LHCN-M2 (cell line): Measurements from ENCODE around the gene DKK1. TPM values are rescaled to one million over a fixed set of nuclear protein-coding genes. Genes with fewer than 3 reads are reported as not detected.

Source experiments
- DNase-seq: peaks from one replicate; pipeline ENCODE4 v3.0.0-alpha.2; 2012; ENCODE audit warnings: low read depth
- polyA plus RNA-seq: library from polyadenylated mRNA; unstranded; fragments of >200 nt; gene quantifications from one replicate; pipeline ENCODE4 v1.2.1, GENCODE V29; 2012; ENCODE audit warnings: missing spikeins
- total RNA-seq: library from RNA; depleted of rRNA; stranded (reverse); fragments of >200 nt; gene quantifications from 2 replicates; pipeline ENCODE4 v1.2.3, GENCODE V29; 2014; rRNA removed

The DKK1 gene, protein sequence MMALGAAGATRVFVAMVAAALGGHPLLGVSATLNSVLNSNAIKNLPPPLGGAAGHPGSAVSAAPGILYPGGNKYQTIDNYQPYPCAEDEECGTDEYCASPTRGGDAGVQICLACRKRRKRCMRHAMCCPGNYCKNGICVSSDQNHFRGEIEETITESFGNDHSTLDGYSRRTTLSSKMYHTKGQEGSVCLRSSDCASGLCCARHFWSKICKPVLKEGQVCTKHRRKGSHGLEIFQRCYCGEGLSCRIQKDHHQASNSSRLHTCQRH
- 80.0 and 108 TPM in 2 replicates for total RNA-seq
- polyA plus RNA-seq, result 122 TPM

DNA sequence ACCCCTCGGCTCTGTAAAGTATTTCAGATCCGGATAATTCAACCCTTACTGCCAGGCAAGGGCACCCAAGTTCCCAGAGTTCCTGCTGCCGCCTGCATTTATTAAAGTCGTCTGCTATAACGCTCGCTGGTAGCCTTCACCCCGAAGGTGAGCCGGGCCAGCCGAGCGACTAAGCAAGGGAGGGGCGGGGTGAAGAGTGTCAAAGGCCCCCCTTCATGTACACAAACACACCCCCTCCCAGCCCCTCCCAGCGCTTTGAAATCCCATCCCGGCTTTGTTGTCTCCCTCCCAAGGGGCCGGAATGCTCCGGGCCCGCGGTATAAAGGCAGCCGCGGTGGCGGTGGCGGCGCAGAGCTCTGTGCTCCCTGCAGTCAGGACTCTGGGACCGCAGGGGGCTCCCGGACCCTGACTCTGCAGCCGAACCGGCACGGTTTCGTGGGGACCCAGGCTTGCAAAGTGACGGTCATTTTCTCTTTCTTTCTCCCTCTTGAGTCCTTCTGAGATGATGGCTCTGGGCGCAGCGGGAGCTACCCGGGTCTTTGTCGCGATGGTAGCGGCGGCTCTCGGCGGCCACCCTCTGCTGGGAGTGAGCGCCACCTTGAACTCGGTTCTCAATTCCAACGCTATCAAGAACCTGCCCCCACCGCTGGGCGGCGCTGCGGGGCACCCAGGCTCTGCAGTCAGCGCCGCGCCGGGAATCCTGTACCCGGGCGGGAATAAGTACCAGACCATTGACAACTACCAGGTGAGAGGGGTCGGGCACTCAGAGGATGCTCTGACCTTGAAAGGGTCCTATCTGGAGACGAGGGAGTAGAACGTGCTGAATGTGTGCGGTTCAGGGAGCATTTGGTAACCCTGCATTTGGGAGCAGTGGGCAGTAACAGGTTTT lies at the start of gene DKK1:
Gene DKK1, plus strand, starts transcription at position 349 of the 889 bp plus-strand sequence. Its CDS starts 154 bp downstream, at position 503.
- peak; percentile 82 for DNase-seq

DNA sequence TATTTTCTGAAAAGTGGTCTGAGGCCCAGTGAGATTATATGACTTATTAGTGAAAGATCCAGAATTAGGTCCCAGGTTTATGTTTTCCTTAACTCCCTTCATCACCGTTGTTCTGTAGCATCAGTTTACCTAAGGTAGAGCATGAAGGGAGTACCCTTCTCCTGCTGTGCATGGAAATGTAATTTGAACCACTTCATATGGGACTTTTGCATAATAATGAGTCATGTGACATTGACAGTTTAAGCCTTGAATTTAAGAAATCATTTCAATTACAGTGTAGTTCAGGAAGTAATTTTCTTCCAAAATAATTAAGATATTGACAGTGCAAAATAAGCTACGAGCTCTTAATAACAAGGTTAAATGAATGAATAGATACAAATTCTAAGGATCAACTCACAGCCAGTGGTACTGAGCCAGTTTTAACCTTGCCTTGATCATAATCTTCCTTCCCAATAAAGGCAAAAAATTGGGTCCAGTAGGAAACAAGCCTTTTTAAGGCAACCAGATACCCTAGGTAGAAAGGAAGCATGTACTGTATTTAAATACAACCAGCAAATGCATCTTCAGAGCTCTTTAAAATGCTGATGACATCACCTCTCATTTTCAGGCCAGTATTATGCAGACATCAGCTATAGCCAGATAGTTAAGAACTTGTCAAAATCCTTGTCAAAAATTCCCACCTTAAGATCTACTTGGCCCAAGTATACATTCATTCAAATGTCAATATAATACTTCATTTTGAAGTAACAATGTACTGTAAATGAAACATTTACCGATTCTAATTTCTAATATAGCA lies 48.8 kb upstream of the DKK1 start:
- no peak for DNase-seq

DNA sequence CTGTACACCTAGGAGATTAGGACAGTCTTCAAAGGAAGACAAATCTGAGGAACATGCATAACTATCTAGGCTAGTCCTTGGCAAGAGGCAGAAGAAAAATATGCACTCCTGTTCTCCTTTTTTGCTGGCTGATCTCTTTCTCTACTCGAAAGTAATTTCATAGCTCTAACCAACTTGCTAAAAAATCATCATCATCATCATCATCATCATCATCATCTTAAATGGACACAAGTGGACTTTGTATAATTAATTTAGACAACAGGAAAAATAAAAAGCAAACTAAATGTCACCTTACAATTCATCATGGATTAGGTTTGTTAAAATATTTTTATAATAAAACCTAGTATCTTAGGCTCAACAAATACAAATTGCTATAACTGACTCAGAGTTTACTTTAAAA lies 47.2 kb upstream of the DKK1 start:
- DNase-seq, result no peak

DNA sequence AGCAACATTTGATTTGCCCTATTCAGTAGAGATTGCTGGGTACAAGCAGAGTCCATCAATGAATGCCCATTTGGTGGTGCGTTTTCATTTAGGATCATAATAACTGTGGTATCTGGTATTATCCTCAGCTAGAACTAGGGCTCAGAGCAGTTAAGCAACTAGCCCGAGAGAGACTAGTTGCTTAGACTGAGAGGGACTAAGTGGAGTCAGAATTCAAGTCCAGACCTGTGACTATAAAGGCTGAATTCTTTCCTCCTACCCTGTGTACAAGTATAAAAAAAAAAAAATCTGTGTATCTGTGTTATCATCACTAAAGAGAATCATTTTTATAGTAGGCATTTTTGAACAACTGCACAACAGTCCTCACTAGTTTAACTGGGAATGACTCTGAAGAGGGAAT lies 45.3 kb upstream of the DKK1 start:
- DNase-seq, result no peak

DNA sequence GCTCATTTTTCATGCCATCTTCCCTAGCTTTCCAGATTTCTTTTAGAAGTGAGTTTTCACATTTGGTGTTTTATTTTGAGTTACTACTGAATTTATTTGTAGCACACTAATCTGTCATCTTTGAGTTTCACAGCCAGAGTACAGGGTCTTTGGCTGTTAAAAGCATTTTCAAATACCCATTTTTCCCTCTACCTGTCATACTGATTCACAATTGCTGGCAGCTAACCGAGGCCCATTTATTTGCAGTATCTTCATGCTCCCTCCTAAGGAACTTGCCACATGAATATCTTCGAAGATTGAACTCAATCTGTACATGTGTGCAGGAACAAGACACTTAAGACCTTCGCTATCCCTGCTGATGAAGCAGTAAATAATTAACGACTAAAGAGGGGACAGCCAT lies 44.8 kb upstream of the DKK1 start:
- DNase-seq, result no peak

DNA sequence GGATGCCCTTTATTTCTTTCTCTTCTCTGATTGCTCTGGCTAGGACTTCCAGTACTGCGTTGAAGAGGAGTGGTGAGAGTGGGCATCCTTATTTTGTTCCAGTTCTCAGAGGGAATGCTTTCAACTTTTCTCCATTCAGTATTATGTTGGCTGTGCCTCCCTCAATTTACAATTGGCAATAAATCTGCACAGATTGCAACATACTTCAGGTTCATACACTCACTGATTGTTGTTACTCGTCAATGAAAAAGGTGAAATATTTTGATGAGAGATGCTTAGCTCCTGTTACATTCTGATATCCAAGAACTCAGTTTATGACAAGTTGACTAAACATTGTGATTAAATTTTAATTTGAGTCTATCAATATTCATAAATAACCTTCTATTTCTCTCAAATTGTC lies 37.9 kb upstream of the DKK1 start:
- no peak for DNase-seq

DNA sequence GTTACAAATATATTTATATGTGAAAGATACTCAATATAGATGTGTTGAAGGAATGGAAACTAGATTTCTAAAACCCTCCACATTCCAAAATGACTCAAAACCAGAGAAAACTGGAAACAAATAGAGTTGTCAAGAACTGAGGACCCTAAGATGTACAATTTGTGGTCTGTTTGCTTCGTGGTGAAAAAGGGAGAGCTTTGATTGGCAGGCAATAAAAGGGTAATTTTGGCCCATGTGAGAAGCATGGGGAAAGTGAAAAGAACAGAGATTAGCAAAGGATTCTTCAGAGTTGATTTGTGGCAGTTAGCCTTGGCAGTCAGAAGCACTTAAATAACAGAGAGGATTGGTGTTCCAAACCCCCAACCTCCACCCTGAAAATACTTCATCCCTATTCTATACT lies 37.1 kb upstream of the DKK1 start:
- DNase-seq, result no peak

DNA sequence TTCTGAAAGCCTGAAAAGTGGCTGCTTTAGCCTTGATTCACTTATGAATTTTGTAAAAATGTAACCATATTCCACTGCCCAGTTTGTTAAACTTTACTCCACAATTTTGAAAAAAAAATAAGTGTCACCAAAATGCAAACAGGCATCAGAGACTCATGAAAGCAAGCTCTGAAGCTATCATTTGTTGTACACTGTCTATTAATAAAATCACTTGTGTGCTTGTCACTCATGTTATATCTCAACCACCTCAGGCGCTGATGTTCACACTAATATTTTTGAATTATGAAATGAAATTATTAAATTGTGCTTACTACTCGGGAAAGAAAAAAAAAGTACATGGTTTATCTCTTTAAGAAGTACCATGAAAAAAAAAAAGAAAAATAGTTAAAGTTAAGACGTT lies 34.5 kb upstream of the DKK1 start:
- DNase-seq, result no peak

DNA sequence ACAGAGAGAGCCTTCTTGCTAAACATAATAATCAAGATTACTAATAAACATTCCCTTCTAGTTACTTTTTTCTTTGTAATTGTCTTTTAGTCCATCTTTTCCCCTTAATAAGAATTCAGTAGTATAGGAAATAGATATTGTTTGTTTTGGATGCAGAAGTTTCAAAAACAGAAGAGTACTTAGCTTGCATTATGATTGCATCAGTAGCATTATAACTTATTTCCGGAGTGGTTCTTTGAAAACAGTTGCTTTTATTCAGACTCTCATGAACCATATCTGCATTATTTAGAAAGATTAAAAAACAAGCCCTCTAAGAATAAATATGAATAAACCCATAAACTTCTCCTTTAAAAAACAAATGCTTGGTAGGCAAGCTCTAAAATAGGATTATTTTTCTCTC lies 34.0 kb upstream of the DKK1 start:
- no peak for DNase-seq

DNA sequence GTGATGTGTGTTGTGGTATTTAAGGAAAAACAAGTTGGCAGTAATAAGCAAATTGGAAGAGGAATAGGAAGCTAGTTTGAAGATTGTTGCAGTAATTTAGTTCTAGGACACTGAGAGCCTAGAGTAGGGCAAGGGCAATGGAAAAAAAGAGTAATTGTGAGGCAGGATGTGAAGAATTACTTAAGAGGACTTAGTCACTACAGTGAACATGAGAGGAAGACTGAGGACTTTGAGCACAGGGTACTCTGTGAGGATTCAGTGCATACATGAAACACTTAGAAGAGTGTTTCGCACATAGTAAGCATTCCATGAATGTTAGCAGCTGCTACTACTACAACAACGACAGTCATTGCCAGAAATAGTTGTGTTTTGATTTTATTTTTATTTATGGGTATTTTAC lies 30.9 kb upstream of the DKK1 start:
- DNase-seq, result peak; percentile 24

DNA sequence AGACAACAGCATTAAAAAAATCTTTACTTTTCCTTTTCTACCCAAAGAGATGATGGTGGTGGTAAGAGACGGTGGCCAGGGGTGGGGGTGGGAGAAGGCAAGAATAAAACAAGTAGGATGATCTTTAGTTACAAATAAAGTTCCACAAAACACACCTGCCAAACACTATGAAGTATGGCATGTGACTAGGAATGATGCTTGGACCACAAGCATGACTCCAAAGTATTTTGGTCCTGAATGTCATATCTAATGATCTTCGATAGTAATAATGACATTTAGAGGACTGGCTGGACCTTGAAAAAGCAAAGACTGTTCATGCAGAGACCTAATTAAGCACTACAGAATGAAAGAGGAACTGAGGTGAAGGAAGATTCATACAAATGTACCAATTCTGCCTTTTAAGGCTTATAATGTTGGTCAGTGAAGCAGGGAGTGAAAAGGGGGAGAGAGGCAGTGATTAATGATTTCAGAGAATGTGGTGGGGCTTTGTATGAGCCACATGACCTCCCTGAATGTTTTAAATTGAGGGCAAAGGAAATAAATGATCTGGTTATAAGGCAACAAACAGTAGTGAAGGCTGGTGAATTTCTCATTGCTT lies 29.6 kb upstream of the DKK1 start:
- no peak for DNase-seq

DNA sequence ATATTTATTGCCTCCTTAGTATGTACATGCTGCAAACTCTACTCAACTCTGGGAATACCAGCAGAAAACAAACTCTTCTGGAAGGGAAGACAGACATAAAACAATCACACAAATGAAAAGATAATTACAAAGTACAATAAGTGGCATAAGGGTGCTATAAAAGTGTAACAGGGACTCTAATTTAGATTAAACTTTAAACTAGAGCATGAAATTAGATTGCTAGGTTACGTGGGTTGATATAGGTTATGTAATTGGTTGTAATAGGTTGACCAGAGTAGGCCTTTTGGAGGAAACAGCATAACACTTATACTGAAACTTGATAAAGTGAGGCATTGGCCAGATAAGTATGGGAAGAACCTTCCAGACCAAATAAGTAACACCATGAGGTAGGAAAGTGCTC lies 26.2 kb upstream of the DKK1 start:
- no peak for DNase-seq

DNA sequence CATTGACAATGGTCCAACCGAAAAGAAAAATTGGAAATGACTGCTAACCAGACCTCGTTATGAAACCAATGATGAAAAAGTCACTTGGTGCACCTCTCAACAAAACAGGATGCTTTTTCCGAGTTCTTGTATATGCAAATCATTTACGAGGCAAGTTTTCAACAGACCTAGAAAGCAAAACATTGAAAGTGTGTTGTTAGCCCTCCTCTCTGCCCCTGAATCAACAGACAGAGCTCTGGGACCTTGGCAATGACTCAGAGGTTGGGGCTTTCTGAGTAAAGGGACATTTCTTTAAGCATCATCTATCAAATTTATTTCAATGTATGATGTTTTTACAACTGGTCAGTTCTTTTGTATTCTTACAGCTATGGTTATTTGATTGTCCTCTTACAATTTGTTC lies 16.3 kb upstream of the DKK1 start:
- no peak for DNase-seq

DNA sequence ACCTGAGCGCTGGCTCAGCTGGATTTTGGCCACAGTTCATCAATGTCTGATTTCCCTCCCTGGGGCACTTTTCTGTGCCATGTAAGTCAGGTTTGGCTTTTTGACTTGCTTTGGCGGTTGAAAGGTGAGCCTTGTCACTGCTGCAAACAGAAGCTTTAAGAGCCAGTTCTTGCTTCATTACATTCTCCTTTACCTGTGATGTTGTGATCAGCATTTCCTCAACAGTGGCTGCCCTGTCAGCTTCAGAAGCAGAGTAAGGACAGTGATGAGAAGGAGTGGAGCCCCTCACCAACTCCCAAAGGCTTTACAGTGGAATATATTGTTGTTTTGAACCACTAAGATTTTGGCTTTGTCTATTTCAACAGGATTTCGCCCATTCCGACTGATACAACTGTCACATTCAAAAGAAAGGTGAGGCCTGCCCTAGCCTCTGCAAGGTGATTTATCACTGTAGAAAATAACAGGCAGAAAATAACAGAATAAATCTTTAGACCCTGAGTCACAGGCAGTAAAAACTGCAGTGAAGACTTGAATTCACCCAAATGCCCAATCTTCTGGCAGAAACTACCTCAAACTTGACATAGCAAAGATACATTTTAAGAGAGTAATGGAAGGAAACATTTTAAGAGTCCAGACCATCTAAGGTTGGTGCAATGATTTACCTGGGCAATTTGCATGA lies 13.3 kb upstream of the DKK1 start:
- no peak for DNase-seq

DNA sequence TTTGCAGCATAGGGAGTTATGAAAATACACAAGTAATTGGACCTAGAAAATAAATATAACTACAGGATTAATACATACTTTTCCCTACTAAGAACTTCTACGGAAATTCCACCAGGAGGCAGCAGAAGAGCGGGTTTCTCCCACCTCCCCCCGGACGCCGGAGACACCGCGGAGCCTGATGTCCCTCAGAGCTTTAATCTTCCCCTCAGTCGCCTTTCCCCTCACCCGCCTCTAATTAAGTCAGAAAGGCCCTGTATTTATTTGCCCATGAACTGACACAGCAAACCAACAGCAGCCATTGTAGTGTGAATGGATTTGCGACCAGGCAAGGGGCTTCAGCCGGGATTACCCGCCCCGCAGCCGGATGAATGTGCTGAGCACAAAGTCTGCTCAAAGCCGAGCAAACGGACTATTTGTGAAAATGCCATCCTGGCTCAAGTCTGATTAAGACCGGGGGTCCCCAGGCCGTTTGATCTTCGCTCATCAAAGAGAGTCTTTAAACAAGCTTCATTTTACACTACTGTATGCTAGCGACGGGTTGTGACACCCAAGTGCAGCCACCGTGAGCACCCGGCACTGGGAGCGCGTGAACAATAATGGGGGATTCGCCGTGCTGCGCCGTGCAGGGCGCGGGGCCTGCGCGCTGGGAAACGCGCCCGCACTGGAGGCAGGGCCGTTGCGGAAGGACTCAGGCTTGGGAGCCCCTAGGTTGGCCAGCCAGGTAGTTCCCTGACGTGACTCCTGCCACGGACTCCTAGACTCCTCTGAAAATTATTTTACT lies 5.6 kb upstream of the DKK1 start:
- peak; percentile 67 for DNase-seq

DNA sequence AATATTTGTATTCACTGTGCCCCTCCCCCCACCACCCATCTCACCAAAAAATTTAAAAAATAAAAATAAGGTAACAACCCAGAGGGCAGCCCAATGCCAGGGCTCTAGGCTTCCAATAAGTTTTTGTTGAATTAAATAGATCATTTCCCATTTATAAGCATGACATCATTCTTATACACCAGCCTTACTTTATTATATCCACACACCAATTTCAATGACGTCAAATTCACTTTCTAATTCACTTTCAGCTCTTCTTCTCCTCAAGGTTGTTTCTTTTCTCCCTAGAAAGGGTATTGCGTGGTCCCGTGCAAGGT lies 1.2 kb upstream of the DKK1 start:
- DNase-seq, result no peak

DNA sequence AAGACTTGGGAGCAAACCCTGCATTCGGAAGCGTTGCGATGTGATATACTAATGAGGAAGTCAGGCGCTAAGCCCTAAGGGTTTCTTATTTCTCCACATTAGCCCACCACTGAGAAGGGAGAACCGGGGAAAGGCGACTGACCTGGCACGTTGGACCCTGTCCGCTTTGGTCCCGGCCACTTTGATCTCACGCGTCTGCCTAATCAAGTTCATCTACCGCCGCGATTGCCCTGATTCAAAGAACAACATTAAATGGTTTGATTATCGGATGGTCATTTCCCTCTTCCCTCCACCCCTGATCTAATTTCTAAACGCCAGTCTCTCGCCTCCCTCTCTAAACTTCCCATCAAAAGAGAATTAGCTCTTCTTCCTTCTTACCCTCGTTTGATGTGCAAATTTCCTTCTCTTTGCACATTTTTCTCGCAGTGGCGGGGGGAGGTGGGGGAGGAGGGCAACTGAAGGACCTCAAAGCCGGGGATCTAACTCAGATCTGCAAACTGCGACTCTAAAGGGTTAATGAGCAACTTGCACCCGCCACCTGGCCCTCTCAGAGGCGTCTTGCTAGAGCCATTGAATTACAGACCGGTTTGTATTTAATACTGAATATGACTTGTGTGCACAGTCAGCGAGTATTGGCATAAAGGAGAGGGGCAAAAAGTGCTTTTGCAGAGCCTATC lies 687 bp upstream of the DKK1 start:
- no peak for DNase-seq

DNA sequence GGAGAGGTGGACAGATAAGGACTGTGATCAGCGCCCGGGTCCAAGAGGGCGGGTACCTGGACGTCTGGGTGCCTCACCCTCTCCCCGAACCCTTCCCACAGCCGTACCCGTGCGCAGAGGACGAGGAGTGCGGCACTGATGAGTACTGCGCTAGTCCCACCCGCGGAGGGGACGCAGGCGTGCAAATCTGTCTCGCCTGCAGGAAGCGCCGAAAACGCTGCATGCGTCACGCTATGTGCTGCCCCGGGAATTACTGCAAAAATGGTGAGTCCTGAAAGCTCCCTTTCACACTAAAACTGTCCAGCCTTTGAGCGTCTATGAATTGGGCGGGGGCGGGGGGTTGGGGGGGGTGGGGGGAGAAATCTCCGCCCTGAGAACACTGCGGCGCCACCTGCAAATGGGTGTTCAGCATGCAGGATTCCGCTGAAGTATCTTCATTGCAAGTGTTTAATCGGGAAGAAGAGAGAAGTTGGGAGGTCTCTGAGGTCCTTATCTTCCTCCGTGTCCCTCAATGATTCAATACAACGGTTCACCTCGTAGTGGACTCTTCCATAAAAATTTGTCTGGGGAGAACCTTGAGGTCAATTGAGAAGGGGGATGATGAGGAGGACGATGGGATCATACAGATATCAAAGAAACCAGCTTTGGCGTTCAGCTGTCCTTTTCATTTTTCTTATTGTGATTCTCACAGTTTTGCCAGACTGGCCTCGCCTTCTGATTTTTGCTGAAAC lies 906 bp downstream of the DKK1 start:
- peak; percentile 64 for DNase-seq

DNA sequence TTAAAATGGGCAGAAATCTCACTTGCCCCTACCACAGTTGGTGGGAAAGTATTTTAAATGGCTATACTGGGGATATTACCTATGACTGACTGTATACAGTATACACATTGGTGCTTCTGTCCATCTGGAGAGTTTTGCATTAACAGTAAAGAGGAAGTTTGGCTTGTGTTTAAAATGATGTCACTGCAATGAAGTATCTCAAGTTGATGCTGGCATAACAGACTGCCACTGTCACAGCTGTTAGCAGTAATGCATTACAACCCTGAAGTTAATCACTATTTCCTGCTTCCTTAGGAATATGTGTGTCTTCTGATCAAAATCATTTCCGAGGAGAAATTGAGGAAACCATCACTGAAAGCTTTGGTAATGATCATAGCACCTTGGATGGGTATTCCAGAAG lies 1.9 kb downstream of the DKK1 start:
- DNase-seq, result peak; percentile 51
